GM19099 (cell line): ENCODE results near the gene ZSWIM2.

ENCODE experiments used
- POLR2A ChIP-seq: IDR thresholded peaks from 3 replicates; pipeline ENCODE4 v1.6.1; 2011; ENCODE audit warnings: low read depth; ENCODE audit not compliant: insufficient read length; ENCODE audit errors: extremely low read depth

ZSWIM2 gene

GRCh38 chr2:186848873-186849578, at the start of gene ZSWIM2:
TSS of gene ZSWIM2 (minus strand) at chr2:186849170. CDS start at chr2:186849130, 40 bp downstream.
- no peak for TF ChIP-seq POLR2A

GRCh38 chr2:186895451-186895850, 46.5 kb upstream of the ZSWIM2 start:
- no peak for TF ChIP-seq POLR2A

GRCh38 chr2:186894478-186894877, 45.5 kb upstream of the ZSWIM2 start:
- no peak for TF ChIP-seq POLR2A

- no peak for TF ChIP-seq POLR2A
Observed at GRCh38 chr2:186892821-186893220, 43.9 kb upstream of the ZSWIM2 start.

GRCh38 chr2:186891185-186891621, 42.2 kb upstream of the ZSWIM2 start:
- TF ChIP-seq POLR2A: no peak

- no peak for TF ChIP-seq POLR2A
Observed at GRCh38 chr2:186889101-186889879, 40.3 kb upstream of the ZSWIM2 start.

- no peak for TF ChIP-seq POLR2A
Observed at GRCh38 chr2:186887107-186888090, 38.4 kb upstream of the ZSWIM2 start.

GRCh38 chr2:186884587-186884986, 35.6 kb upstream of the ZSWIM2 start:
- TF ChIP-seq POLR2A: no peak

GRCh38 chr2:186883666-186884065, 34.7 kb upstream of the ZSWIM2 start:
- no peak for TF ChIP-seq POLR2A

GRCh38 chr2:186882511-186883071, 33.6 kb upstream of the ZSWIM2 start:
- TF ChIP-seq POLR2A: no peak

- no peak for TF ChIP-seq POLR2A
Observed at GRCh38 chr2:186881660-186882059, 32.7 kb upstream of the ZSWIM2 start.

- TF ChIP-seq POLR2A: no peak
Observed at GRCh38 chr2:186879312-186879711, 30.3 kb upstream of the ZSWIM2 start.

GRCh38 chr2:186874713-186875112, 25.7 kb upstream of the ZSWIM2 start:
- no peak for TF ChIP-seq POLR2A

GRCh38 chr2:186871881-186872280, 22.9 kb upstream of the ZSWIM2 start:
- TF ChIP-seq POLR2A: no peak

GRCh38 chr2:186868344-186868743, 19.4 kb upstream of the ZSWIM2 start:
- TF ChIP-seq POLR2A: no peak
